ENCODE results near the gene PPP1R7.

PPP1R7 gene

DNA sequence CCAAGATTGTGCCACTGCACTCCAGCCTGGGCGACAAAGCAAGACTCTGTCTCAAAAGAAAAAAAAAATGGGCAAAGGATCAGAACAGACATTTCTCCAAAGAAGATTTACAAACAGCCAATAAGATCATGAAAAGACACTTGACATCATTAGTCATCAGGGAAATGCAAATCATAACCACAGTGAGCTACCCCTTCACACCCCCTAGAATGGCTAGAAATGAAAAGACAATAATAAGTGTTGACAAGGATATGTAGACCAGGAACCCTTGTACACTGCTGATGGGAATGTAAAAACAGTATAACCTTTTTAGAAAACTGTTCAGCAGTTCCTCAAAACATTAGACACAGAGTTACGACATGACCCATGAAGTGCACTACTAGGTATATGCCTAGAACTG lies 29.8 kb upstream of the PPP1R7 start:
- no peak for DNase-seq (ENCODE audit: low spot score)

DNA sequence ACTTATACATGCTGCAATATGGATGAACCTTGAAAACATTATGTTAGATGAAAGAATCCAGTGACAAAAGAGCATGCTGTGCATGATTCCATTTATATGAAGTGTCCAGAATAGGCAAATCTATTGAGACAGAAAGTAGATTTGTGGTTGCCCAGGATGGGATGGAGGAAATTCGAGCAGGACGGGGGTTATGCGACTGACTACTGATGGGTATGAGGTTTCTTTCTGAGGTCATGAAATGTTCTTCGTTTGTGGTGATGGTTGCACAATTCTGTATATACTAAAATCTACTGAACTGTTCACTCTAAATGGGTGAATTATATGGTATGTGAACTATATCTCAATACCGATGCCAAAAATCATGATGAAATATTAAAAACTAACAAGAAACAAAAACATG lies 29.3 kb upstream of the PPP1R7 start:
- no peak for DNase-seq (ENCODE audit: low spot score)

DNA sequence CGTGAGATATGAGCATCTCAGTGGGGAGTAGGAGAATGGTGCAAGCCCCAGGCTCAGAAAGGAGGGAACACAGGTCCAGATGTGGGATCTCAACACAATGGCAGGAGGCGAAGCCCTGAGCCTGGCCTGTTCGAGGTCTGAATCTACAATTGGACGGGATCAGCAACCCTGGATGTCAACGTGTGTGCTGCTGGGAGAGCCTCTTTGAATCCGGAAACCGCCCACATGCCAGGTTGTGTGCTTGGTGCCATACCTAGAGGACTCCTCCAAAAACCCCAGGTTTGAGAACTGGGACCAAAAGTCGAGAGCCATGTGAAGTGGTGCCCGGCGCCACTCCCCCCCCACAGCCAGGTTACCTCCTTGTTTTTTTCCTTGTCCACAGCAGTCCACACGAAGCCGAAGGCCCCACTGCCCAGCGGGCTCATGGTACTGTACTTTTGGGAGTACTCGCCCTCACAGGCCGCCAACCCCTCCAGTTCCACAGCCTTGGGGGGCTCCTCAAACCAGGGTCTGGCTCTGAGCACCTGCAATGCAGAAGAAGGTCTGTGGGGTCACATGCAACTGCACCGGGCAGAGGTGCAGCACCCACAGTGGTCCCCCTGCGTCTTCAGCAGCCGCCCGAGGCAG lies 27.8 kb upstream of the PPP1R7 start:
- DNase-seq (ENCODE audit: low spot score) = no peak

DNA sequence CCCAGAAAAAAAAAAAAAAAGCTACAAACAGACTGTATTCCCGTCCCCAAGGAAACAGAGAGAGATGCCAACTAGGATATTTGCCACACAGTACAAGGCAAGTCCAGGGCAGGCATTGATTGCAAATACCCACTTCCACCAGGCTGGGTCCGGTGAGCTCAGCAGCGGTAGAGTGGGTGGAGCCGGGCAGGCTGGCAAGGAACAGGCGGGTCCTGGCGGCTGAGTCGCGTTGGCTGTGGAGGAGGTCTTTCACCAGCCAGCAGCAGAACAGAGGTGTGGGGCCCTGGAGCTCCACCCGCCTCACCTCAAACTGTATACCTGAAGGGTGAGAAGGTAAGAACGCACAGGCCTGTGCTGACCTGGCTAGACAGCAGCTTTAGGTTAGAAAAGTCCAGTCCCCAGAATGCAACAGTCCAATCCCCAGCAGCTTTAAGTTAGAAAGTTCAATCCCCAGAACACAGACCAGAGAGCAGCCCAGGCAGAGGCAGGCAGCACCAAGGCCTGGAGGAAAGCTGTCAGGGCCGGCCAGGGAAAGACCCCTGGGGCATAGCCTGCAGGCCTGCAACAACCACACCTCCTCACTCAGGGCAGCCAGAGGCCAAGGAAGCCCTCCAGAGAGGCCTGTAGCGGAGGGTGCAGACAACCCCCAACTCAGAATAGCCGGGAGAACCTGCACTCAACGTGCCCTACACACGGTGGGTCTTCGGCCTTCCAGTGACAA lies 26.3 kb upstream of the PPP1R7 start:
- DNase-seq (ENCODE audit: low spot score) = no peak

DNA sequence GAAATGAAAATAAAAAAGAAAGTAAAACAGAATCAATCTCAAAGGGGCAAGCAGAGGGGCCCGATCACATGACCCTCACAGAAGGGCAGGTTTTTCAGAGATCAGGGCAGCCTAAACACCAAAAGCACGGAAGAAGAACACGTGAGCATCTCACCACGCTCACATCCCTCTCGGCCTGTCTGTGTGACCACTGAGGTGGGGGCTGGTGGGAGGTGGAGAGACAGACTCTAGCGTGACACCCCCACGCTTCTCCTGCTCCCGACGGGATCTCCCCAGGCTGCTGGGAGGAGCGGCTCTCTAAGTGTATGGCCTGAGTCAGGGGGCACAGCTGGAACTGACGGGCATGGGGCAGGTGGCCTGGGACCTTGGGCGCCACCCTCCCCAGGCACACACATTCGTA lies 24.6 kb upstream of the PPP1R7 start:
- no peak for DNase-seq (ENCODE audit: low spot score)

DNA sequence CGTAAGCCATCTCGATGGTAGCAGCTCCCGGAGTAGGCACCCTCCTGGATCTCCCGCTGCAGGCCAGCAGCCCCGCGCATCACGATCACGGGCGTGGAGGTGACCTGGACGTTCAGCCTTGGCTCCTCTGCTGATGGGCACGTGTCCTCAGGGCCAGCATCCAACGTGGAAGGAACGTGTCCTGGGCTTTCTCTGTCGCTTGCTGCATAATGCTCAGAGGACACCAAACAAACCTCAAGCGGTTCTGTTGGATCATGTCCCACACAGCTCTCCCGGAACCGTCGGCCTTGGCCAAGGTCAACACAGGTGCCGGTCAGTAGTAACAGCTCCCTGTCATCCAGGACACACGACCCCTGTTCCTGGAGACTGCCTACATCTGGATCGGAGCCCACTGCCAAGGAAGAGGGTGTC lies 24.1 kb upstream of the PPP1R7 start:
- DNase-seq (ENCODE audit: low spot score) = no peak

DNA sequence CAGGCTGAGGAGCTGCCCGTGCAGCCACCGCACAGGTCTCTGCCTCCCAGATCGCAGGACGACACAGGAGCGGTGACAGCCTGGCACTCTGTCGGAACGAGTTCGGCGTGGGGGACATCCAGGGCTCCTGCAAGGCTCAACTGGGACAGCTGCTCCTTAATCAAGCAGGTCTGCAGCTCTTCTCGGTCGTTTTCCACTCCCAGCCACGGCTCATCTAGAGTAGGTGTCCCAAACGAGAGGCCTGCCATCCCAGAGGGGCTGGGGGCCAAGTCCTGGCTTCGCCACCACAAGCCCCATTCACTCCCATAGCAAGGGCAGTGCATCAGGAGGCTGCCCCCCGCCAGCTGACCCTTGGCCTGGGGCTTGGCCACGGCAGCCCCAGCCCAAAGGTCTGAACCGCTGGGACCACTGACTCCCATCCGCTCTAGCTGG lies 23.5 kb upstream of the PPP1R7 start:
- no peak for DNase-seq (ENCODE audit: low spot score)

DNA sequence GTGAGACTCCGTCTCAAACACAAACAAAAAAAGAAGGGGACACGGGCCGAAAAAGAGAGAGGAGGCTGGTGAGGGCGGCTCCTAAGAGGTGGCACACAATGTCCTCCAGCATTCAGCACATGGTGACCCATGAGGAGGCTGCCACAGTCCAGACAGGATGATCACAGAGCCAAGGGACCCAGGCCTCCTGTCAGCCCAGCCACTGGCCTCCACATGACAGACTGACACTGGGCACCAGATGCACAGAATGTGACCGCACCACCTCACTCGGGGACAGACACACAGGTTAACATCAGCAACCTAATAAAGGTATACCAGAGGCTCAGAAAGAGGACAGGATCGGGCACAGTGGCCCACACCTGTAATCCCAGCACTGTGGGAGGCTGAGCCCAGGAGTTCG lies 22.0 kb upstream of the PPP1R7 start:
- no peak for DNase-seq (ENCODE audit: low spot score)

DNA sequence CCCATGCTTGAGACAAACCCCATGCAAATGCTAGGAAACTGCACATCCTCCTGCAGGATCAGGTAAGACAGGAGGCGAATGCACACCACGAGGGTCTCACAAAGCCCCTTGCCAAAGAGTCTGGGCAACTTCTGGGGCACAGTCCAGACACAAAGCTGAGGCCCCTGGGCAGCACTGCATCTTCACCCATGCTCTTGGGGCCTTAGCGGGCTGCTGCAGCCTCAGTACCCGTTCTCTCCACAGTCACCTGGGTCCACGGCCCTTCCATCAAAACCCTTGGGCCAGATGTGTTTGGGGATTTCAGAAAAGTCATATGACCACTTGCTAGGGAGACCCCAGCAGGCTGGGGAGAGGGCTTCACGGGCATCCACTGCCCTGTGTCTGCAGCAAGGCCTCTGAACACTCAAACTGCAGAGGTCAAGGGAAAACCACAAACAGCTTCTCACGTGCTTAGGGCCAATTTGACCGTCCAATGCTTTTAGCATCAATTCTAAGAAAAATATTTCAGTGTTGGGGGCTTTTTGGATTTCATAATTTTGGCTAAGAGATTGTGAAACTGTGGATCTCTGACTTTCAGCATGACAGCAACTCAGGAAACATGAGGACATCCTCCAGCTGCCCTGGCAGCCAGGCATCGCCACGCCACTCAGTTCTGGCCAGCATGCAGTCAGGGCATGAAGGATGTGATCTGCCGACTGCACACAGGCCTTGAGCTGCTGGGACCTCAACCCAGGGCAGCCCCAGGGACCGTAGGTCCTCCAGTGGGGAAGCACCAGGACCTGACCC lies 21.0 kb upstream of the PPP1R7 start:
- no peak for DNase-seq (ENCODE audit: low spot score)

DNA sequence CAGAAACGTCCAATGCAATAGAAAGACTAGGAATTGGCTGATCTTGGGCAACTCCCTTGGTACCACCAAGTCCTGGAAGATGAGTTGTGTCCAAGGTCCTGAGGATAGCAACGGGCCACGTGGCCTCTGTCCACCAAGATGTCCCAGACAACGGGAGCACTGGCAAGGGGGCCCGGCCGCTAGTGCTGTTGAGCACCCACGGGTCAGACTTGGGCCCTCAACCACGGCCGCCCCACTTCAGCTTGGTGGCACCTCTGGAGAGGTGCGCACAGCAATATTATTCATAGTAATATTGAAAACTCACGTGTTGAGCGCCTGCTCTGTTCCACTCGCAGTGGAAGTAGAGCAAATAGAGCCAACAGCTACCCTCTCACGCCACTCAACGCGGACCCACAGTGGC lies 20.0 kb upstream of the PPP1R7 start:
- DNase-seq (ENCODE audit: low spot score) = no peak

DNA sequence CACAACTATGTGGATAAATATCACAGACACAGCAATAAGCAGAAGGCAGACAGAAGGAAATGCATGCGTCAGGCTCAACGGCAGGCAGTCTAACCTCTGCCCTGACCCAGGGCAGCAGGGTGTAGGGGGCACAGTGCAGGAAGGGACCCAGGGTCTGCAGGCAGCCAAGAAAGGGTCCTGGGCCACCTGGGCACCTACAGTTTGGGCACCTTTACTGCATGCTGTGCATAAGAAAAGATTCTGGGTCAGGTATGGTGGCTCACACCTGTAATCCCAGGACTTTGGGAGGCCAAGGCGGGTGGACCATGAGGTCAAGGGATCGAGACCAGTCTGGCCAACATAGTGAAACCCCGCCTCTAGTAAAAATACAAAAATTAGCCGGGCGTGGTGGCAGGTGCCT lies 18.7 kb upstream of the PPP1R7 start:
- no peak for DNase-seq (ENCODE audit: low spot score)

DNA sequence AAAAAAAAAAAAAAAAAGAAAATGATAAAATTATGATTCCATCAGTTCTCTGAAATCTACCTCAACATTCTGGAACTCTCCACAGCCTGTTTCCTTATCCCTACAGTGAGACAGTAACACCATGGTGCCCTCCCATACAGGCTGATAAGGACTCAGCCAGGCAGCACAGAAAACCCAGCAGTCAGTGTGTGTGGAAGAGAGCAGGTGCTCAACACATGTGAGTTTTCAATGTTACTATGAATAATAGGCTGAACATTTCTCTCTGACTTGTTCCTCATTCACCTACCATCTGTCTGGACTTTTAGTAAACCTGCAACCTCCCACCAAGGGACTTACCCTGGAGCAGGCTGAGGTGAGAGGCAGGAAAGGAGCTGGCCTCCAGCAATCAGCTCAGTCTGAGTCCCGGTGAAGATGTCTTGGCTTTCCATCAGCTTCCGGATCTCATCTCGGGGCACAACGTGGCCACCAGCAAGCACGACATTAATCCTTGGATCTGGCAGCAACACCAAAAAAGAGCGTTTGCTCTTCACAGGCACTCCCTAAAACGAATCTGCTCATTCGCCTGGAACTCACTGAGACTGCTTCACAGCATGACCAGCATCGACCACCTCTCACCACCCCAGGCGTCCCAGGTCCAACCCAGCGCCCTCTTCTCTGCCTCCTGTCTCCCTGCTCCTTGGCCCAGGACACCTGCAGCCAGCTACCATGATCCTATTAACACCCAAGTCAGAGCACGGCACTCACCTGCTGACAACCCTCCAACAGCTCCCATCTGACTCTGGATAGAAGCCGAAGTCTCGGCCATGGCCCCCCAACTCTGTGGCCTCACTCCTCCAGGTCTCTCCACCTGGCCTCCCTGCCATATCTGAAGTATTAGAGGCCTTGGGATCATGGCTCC lies 17.5 kb upstream of the PPP1R7 start:
- no peak for DNase-seq (ENCODE audit: low spot score)

DNA sequence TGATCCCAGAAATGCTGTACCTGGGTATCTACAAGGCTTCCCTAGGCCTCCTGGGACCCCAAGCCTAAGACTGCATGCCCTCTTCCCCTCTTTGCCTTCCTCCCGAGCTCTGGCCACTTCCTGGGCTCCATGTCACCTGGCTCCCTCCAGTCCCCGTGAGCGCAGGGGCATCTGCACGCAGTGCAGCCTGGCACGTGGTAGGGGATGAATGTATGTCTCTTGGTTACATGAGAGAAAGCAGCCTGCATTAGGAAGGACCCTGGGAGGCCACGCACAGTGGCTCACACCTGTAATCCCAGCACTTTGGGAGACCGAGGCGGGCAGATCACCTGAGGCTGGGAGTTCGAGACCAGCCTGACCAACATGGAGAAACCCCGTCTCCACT lies 16.8 kb upstream of the PPP1R7 start:
- no peak for DNase-seq (ENCODE audit: low spot score)

DNA sequence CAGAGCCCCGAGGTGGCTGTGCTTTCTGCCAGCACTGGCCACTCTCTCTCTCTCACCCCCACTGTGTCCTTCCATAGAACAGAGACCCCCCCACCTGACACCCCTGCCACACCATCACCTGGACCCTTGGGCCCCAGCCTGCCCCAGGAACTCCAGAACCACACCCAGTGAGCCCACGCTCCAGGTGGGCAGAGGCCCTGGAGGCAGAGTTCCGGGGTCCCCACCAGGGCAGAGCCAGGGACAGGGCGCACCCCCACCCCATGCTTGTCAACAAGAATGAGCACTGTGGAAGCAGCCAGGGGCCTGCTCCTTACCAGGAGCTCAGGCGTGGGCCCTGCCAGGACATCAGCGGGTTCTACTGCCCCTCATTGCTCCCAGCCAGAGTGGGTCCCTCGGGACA lies 15.6 kb upstream of the PPP1R7 start:
- DNase-seq (ENCODE audit: low spot score) = no peak

DNA sequence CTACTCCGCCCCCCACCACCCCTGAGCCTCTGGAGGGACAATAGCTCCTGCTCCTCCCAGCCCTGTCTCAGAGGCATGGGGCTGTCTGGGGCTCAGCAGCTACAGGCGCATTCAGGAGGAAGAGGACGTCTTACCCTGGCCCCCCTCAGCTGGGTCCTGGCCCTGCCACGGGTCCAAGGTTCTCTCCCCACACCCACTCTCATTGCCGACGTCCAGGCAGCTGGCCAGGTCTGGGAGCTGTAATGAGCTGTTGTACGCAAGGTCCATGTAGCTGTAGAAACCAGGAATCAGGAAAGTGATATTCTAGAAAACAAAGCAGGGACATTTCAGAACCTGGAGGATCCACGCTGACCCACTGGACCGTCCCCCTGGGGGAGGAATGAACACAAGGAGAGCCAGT lies 14.5 kb upstream of the PPP1R7 start:
- DNase-seq (ENCODE audit: low spot score) = no peak

DNA sequence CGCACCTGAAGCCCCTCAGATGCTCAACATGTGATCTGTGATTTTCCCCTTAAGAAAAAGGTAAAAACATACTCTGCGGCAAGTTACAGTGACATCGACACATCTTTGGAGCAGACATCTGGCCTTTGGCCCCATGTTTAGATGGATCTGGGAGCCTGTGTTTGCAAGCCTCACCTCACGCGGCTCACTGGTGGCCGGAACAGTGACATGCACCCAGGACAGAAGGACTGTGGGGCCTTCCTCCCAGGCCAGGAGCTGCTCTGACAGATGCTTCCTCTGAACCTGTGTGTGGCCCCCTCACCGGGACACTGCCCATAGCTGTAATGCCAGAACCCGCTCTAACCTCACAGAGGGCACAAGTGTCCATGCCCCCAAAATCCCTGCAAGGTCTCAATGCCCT lies 14.1 kb upstream of the PPP1R7 start:
- no peak for DNase-seq (ENCODE audit: low spot score)

DNA sequence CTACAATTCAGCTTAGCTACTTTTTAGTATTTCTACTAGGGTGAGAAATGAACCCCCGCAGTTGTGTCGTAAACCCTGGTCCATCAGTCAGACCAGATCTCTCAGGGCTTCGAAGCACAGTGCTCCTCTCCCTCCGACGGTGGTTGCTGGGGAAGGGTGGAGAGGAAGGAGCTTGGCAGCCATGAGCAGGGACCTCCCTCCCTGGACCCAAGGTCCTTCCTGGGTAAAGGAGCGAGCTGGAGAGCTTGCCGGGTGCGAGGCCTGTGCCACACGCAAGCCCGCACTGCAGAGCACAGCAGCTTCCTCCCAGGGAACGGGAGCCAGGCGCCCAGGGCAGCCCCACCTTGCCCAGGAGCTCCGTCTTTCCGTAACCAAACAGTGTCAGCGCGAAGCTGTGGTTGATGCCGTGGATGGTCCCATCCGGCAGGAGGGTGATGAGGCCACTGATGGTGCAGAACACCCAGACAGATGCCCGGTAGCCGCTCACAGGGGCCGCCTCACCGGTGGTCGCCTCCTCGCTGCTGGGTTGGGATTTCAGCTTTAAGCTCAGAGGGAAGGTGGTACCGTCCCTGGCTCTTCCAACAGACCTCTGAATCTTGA lies 13.5 kb upstream of the PPP1R7 start:
- DNase-seq (ENCODE audit: low spot score) = no peak

DNA sequence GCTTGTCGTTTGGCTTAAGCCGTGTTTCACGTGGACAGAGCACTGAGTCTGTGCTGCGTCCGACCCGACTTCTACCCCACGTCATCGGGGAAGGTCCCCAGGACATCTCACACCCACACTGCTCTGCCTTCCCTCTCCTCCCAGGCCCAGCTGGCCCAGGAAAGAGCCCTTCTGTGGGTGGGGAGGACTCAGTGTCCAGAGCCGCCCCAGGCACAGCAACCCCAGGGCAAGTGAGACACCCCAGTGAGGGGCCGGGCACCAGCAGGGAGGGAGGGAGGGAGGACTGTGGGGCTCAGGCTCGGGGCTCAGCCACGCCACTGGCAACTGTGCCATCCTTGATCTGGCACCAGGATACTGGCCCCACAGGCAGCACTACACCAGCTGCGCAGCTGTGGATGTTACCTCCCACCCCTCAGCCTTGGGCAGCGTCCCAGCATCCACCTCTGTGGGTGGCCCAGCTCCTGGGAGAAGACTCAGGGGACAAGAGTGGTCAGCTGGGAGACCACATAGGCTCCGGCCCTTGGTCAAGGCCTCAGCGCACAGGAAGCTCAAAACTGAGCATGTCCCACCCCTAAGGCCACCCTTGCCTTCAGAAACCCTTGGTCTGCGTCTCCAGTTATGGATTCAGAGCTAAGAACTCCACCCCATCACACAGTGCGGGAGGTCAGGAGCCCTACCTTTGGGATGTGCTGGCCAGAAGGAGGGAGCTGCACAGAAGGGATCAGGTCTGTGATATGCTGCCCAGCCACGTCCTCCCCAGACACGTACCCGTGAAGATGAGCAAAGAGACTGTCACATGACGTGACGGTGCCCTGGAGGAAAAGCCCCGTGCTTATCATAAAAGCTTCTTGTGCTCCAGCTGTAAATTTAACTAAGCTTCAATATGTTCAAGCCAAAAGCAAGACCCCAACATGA lies 12.7 kb upstream of the PPP1R7 start:
- no peak for DNase-seq (ENCODE audit: low spot score)

DNA sequence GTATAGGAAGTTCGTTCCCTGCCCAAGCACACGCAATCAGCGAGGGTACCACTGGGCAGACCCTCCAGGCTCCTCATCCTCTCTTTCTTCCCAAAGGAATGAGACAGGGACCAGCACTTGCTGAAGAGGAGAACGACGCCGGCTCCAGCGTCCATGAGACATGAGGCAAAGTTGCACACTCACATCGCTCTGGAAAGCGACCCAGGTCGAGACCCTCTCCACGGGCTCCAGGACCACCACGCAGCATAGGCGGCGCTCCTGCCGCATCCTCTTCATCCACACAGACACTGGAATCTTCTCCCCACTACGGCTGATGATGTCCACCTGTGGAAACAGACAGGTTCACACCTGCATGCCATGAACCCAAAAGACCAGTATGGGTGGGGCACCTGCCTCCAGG lies 11.8 kb upstream of the PPP1R7 start:
- no peak for DNase-seq (ENCODE audit: low spot score)

DNA sequence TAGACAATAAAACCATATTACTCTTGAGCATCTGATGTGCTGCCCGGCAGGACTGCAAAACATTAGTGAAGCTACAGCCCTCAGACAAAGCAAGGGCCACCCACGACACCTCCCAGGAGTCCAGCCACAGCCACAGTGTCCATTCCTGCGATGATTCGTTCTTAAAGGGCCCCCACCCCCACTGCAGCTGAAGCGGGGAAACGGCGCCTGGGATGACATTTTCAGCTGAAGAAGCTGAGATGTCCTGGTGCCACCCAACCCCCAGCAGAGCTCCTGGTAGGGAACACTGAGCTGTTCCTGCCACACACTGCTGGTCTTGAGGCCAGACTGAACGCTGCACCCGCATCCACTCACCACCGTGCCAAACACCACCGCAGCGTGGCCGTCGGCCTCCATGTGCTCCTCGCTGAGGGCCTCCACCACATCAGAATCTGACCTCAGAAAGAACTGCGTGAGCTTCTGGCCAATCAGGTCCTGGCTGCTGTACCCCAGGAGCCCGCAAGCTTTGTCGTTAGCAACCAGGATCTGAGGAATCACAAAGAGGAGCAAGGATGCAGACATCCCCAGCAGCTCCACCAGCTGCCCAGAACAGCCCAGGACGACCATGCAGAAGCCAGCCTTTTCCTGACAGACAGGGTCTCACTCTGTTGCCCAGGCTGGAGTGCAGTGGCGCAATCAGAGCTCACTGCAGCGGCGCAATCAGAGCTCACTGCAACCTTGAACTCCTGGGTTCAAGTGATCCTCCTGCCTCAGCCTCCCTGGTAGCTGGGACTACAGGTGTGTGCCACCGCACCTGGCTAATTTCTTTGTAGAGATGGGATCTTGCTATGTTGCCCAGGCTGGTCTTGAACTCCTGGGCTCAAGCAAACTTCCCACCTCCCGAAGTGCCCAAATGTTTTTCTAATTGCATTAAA lies 10.5 kb upstream of the PPP1R7 start:
- no peak for DNase-seq (ENCODE audit: low spot score)
